Smooth muscle cell (in vitro differentiated cells): ENCODE measurements around the gene PIP5K1C. TPM values are rescaled to one million over a fixed set of nuclear protein-coding genes. Genes with fewer than 3 reads are reported as not detected.

ENCODE experiments used
- DNase-seq: peaks from one replicate; lab custom pipeline; 2025; ENCODE audit not compliant: unreplicated experiment; lab: John Stamatoyannopoulos, UW
- H2AFZ ChIP-seq: fragments of 200-600 bp; sonication (generic); 2 replicates; pipeline ENCODE4 v1.6.0; 2016; ENCODE audit warnings: antibody characterized with exemption, low read depth, mild to moderate bottlenecking
- H3F3A ChIP-seq: fragments of 200-600 bp; sonication (generic); 2 replicates; pipeline ENCODE4 v1.6.0; 2017; ENCODE audit warnings: antibody characterized with exemption, low read depth
- H3K27ac ChIP-seq: fragments of 200-600 bp; sonication (generic); 2 replicates; pipeline ENCODE4 v1.5.1; 2016; ENCODE audit warnings: low read depth, mild to moderate bottlenecking
- H3K27me3 ChIP-seq: fragments of 200-600 bp; sonication (generic); 2 replicates; pipeline ENCODE4 v1.6.1; 2016; ENCODE audit warnings: low read depth, mild to moderate bottlenecking
- H3K36me3 ChIP-seq: fragments of 200-600 bp; sonication (generic); 2 replicates; pipeline ENCODE4 v1.5.1; 2016; ENCODE audit warnings: low read depth
- H3K4me1 ChIP-seq: fragments of 200-600 bp; sonication (generic); 2 replicates; pipeline ENCODE4 v1.5.1; 2016; ENCODE audit warnings: low read depth
- H3K4me2 ChIP-seq: fragments of 200-600 bp; sonication (generic); 2 replicates; pipeline ENCODE4 v1.6.0; 2016; ENCODE audit warnings: mild to moderate bottlenecking
- H3K4me3 ChIP-seq: fragments of 200-600 bp; sonication (generic); 2 replicates; pipeline ENCODE4 v1.5.1; 2016; ENCODE audit warnings: mild to moderate bottlenecking
- H3K79me2 ChIP-seq: fragments of 200-600 bp; sonication (generic); 2 replicates; pipeline ENCODE4 v1.6.0; 2016; ENCODE audit warnings: low read depth, mild to moderate bottlenecking
- H3K9ac ChIP-seq: fragments of 200-600 bp; sonication (generic); 2 replicates; pipeline ENCODE4 v1.6.0; 2016; ENCODE audit warnings: low read depth
- H3K9me3 ChIP-seq: fragments of 200-600 bp; sonication (generic); replicated peaks from 2 replicates; pipeline ENCODE4 v1.5.1; 2016; ENCODE audit warnings: low read depth
- H4K20me1 ChIP-seq: fragments of 200-600 bp; sonication (generic); 2 replicates; pipeline ENCODE4 v1.6.0; 2016; ENCODE audit warnings: low read depth
- CTCF ChIP-seq: fragments of 200-600 bp; sonication (generic); IDR thresholded peaks from 2 replicates; pipeline ENCODE4 v1.5.1; 2017; ENCODE audit warnings: borderline replicate concordance, mild to moderate bottlenecking, antibody characterized with exemption; ENCODE audit not compliant: insufficient read depth, poor library complexity, severe bottlenecking
- WGBS: methylation state at CpG from one replicate; pipeline ENCODE4 v1.1.7; 2016; ENCODE audit warnings: low lambda C conversion rate; 5-methylcytosine and 5-hydroxymethylcytosine counted together
- polyA plus RNA-seq: library from polyadenylated mRNA; unstranded; fragments of >200 nt; fragmentation: Nextera tagmentation; extraction: Ambion mirVana; gene quantifications from 2 replicates; pipeline ENCODE4 v1.2.1, GENCODE V29; 2016
- total RNA-seq: library from RNA; depleted of rRNA; stranded (reverse); fragments of >200 nt; gene quantifications from 2 replicates; pipeline ENCODE4 v1.2.3, GENCODE V29; 2014

The PIP5K1C gene
- total and polyA plus RNA-seq, 2 experiments from 2014 or later: 13.2 to 27.2 TPM

GRCh38 chr19:3636506-3636905 is 63.8 kb downstream of the PIP5K1C start:
- no peak overlapping the region for H3K9ac ChIP-seq

DNA sequence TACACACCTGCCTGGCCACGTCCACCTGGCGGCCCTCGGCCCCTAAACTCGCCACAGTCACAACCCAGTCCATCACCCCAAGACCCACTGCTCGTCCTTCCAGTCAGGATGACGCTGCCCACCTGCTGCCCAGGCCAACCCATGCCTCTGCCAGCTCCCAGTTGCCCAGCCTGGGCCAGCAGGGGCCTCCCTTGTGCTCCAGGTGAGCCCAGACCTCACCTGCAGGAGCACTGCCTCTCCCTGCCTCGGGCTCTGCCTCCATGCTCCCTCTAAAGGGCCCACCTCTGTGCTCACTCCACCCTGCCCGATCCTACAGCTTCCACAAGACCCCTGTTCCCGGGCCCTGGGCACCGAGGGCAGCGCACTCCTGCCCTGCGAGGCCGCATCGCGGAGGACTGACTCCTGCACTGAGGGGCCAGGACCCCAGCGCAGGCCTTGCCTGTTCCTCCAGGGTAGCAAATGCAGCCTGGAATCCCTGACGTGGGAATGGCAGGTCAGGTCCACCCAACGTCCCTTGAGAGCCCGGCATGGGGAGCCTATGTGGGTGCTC is 65.7 kb downstream of the PIP5K1C start:
- H3K4me2 ChIP-seq: no peak overlapping the region
- H3K36me3 ChIP-seq: no peaks in the 10 kb centered on the region
- no peaks in the 10 kb centered on the region for H4K20me1 ChIP-seq
- H3K27me3 ChIP-seq: no peaks in the 10 kb centered on the region
- no peak overlapping the region for H3K9ac ChIP-seq
- no peaks in the 10 kb centered on the region for H3K4me1 ChIP-seq
- TF ChIP-seq CTCF: no peak
- no peak overlapping the region for H2AFZ ChIP-seq
- H3K27ac ChIP-seq: no peak overlapping the region
- H3K4me3 ChIP-seq: no peak overlapping the region
- WGBS: 97% methylated on average over 15 of the region's 19 CpGs
- no peaks in the 10 kb centered on the region for H3F3A ChIP-seq
- H3K9me3 ChIP-seq: no peaks in the 10 kb centered on the region
- DNase-seq: no peak
- no peaks in the 10 kb centered on the region for H3K79me2 ChIP-seq

More at GRCh38 chr19:3636506-3636905, 63.8 kb downstream of the PIP5K1C start:
- DNase-seq: no peak
- no peak for TF ChIP-seq CTCF
- Histone ChIP-seq H3K79me2 (no peaks in the 10 kb centered on the region), H3K4me3 (no peak overlapping the region), H2AFZ (no peak overlapping the region), H3K27ac (no peak overlapping the region), H4K20me1 (no peaks in the 10 kb centered on the region), H3K9me3 (no peaks in the 10 kb centered on the region), H3K4me2 (no peak overlapping the region), H3K27me3 (no peaks in the 10 kb centered on the region), H3F3A (no peaks in the 10 kb centered on the region), H3K36me3 (no peaks in the 10 kb centered on the region), H3K4me1 (no peaks in the 10 kb centered on the region)
- 95% methylated on average over 20 of the region's 20 CpGs for WGBS

DNA sequence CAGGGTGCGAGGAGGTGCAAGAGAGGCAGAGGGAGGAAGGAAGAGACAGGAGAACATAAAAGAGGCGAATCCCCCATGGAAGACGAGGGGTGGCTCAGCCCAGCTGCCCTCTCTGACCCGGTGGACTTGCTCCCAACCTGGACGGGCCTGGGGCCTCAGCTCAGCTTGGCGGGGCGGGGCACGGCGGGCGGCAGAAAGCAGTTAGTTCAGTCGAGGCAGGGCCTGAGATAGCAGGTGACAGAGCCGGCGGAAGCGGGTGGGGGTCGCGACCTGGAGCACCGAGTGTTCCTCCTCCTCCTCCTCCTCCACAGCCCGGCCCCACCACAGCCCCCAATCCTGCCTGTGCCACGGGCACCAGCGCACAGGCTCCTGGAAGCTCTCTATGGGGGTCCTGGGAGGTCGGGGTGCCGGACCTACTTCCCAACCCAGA is 66.7 kb downstream of the PIP5K1C start:
- no peak for TF ChIP-seq CTCF
- Histone ChIP-seq H2AFZ (no peak overlapping the region), H3K4me2 (no peak overlapping the region), H3K27ac (no peak overlapping the region), H3K9me3 (no peaks in the 10 kb centered on the region), H3F3A (no peaks in the 10 kb centered on the region), H3K9ac (no peak overlapping the region), H3K79me2 (no peaks in the 10 kb centered on the region), H3K27me3 (no peaks in the 10 kb centered on the region), H3K36me3 (no peaks in the 10 kb centered on the region), H4K20me1 (no peaks in the 10 kb centered on the region), H3K4me3 (no peak overlapping the region), H3K4me1 (no peaks in the 10 kb centered on the region)
- 97% methylated on average over 15 of the region's 22 CpGs for WGBS
- DNase-seq: no peak

DNA sequence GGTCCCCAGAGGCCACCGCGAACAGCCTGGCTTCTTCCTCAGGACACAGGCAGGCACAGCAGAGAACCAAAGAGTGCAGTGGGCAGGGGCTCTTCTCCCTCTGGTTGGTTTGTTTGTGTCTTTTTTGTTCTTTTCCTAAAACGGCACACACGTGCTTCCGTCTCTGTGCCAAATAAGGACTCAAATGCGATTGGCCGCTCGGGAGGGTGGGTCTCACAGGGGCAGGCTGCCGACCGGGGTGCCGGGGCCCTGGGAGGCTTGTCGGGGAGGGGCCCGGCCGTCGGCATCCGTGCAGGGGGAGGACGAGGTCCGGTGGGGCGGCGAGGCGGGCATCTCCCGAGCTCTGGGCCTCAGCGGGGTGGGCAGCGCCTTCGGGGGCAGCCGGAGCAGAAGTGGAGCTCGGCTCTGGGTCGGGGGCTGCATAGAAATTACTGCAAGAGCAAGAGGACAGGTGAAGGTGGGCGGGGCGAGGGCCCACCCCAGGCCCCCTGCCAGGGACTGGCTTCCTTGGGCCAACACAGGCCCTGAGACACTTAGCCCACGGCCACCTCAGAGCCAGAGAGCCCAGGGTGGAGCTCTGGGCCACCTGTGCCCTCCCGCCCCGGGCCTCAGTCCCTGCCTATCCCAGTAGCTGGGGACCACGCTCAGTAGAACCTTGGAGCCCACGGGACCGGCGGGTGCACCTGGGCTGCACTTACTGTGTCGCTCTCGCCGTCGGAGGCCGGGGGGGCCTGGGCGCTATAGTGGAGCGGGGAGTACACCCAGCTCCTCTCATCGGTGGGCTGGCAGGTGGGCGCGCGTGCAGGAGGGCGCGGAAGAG is 67.3 kb downstream of the PIP5K1C start:
- no peak overlapping the region for H3K4me3 ChIP-seq
- H3K9ac ChIP-seq: no peak overlapping the region
- TF ChIP-seq CTCF: no peak
- no peak for DNase-seq
- H3K79me2 ChIP-seq: no peaks in the 10 kb centered on the region
- H4K20me1 ChIP-seq: no peaks in the 10 kb centered on the region
- WGBS: 97% methylated on average over 49 of the region's 50 CpGs
- no peak overlapping the region for H3K27ac ChIP-seq
- peaks cover 2% of the 10 kb centered on the region for H3F3A ChIP-seq
- H2AFZ ChIP-seq: no peak overlapping the region
- no peaks in the 10 kb centered on the region for H3K36me3 ChIP-seq
- no peaks in the 10 kb centered on the region for H3K4me1 ChIP-seq
- no peaks in the 10 kb centered on the region for H3K27me3 ChIP-seq
- H3K9me3 ChIP-seq: no peaks in the 10 kb centered on the region
- H3K4me2 ChIP-seq: no peak overlapping the region
